Measurements from ENCODE around the gene POU4F1. TPM values are rescaled to one million over a fixed set of nuclear protein-coding genes. Genes with fewer than 3 reads are reported as not detected.

The POU4F1 gene
- total and polyA plus RNA-seq, 2 experiments from 2014 or later: 0.03 to 0.05 TPM

- Histone ChIP-seq H3K27me3 (ENCODE audit: insufficient read depth) (peaks cover 17% of the 10 kb centered on the region), H3K9me2 (ENCODE audit: insufficient read depth) (no peaks in the 10 kb centered on the region), H3K4me1 (ENCODE audit: insufficient read depth) (peaks cover 7% of the 10 kb centered on the region), H2AFZ (no peak overlapping the region), H3K36me3 (ENCODE audit: insufficient read depth) (no peaks in the 10 kb centered on the region), H3F3A (replicated peaks; ENCODE audit: low read depth) (no peaks in the 10 kb centered on the region), H3K27ac (ENCODE audit: low read depth) (no peak overlapping the region), H4K20me1 (replicated peaks; ENCODE audit: insufficient read depth) (peaks cover 69% of the 10 kb centered on the region), H3K4me2 (no peak overlapping the region), H3K79me2 (replicated peaks; ENCODE audit: insufficient read depth) (peaks cover 96% of the 10 kb centered on the region), H3K4me3 (no peak overlapping the region)
- peaks cover 4% of the 10 kb centered on the region for H3K27me3 Mint-ChIP-seq (ENCODE audit: insufficient read depth, low read depth, poor library complexity)
- H3K4me1 Mint-ChIP-seq: peaks cover 15% of the 10 kb centered on the region
- no peaks in the 10 kb centered on the region for H3K9me3 Mint-ChIP-seq
- no peak overlapping the region for H3K27ac Mint-ChIP-seq
- H3K4me3 Mint-ChIP-seq: no peak overlapping the region
- peaks cover 3% of the 10 kb centered on the region; the same call in 1 of the 3 replicates for H3K36me3 Mint-ChIP-seq (ENCODE audit: low read depth)
- no peak for DNase-seq (ENCODE audit: low spot score)
- TF ChIP-seq CTCF (conservative IDR thresholded peaks at IDR 0.05; ENCODE audit: low read depth in 2 of 2) (no peak), REST (IDR thresholded peaks at IDR 0.05; ENCODE audit: unreplicated experiment) (no peak), STAT1 (IDR thresholded peaks at IDR 0.05; ENCODE audit: unreplicated experiment) (no peak), ZNF462 (CRISPR knock-in tag; IDR thresholded peaks at IDR 0.05) (no peak), JUNB (IDR thresholded peaks at IDR 0.05; ENCODE audit: unreplicated experiment) (no peak), CREB1 (CRISPR knock-in tag; IDR thresholded peaks at IDR 0.05; ENCODE audit: low read depth) (no peak), ZNF331 (CRISPR knock-in tag; IDR thresholded peaks at IDR 0.05; ENCODE audit: low read depth) (no peak), ETS1 (IDR thresholded peaks at IDR 0.05) (no peak), POLR2AphosphoS5 (IDR thresholded peaks at IDR 0.05; ENCODE audit: low read depth) (no peak), EZH2 (IDR thresholded peaks at IDR 0.05; ENCODE audit: low read depth, unreplicated experiment) (no peak), NANOG (IDR thresholded peaks at IDR 0.05; ENCODE audit: borderline replicate concordance) (no peak), EZH2phosphoT487 (IDR thresholded peaks at IDR 0.05; ENCODE audit: unreplicated experiment) (no peak), ZNF114 (CRISPR knock-in tag; IDR thresholded peaks at IDR 0.05) (no peak)
- ATAC-seq: no peak
These were observed 47.3 kb upstream of the POU4F1 start for GRCh38 chr13:78650717-78651083.
